IPS DF 4.7 (cell line): Measurements from ENCODE around the gene MDP1.
"Not testable (repeated sequence)": the region's sequence is repeated elsewhere in the genome, so short reads cannot be mapped to it uniquely, and the experiment has no call there.

Source experiments
- DNase-seq: peaks from one replicate; pipeline ENCODE4 v3.0.0-alpha.2; 2013; ENCODE audit warnings: low spot score; ENCODE audit errors: extremely low read depth

The MDP1 gene

GRCh38 chr14:24251880-24252288 is 36.0 kb upstream of the MDP1 start:
- no peak for DNase-seq

GRCh38 chr14:24250354-24250753 is 34.5 kb upstream of the MDP1 start:
- DNase-seq = no peak

GRCh38 chr14:24249230-24250021 is 33.6 kb upstream of the MDP1 start:
- no peak for DNase-seq

GRCh38 chr14:24247422-24247821 is 31.6 kb upstream of the MDP1 start:
- no peak for DNase-seq

- no peak for DNase-seq
Observed at GRCh38 chr14:24246765-24247212, 30.9 kb upstream of the MDP1 start.

- not testable (repeated sequence) for DNase-seq
Observed at GRCh38 chr14:24245350-24245749, 29.5 kb upstream of the MDP1 start.

GRCh38 chr14:24243336-24243836 is 27.5 kb upstream of the MDP1 start:
- DNase-seq = no peak

GRCh38 chr14:24241829-24242443 is 26.1 kb upstream of the MDP1 start:
- no peak for DNase-seq

- no peak for DNase-seq
Observed at GRCh38 chr14:24240110-24240918, 24.4 kb upstream of the MDP1 start.

GRCh38 chr14:24238527-24239037 is 22.7 kb upstream of the MDP1 start:
- no peak for DNase-seq

GRCh38 chr14:24238123-24238522 is 22.3 kb upstream of the MDP1 start:
- DNase-seq = no peak

GRCh38 chr14:24237463-24237955 is 21.6 kb upstream of the MDP1 start:
- no peak for DNase-seq

GRCh38 chr14:24236689-24237462 is 21.0 kb upstream of the MDP1 start:
- DNase-seq = no peak

- no peak for DNase-seq
Observed at GRCh38 chr14:24235804-24236688, 20.2 kb upstream of the MDP1 start.

- no peak for DNase-seq
Observed at GRCh38 chr14:24234095-24235005, 18.5 kb upstream of the MDP1 start.

- no peak for DNase-seq
Observed at GRCh38 chr14:24233538-24233866, 17.6 kb upstream of the MDP1 start.

- DNase-seq = no peak
Observed at GRCh38 chr14:24232645-24233537, 17.0 kb upstream of the MDP1 start, which contains the start of gene GMPR2. Gene GMPR2, plus strand, starts transcription at chr14:24232929. Its CDS starts 325 bp downstream, at chr14:24233254.
